ENCODE measurements around the gene ASCL5.

GRCh38 chr1:201127755-201128455, 921 bp upstream of the ASCL5 start:
- TF ChIP-seq JUN (CRISPR knock-in tag; IDR thresholded peaks at IDR 0.05) = no peak
- TF ChIP-seq CTCF (IDR thresholded peaks at IDR 0.05) = no peak
- TF ChIP-seq E2F1 (CRISPR knock-in tag; IDR thresholded peaks at IDR 0.05) = no peak
- TF ChIP-seq IRF2 (CRISPR knock-in tag; IDR thresholded peaks at IDR 0.05; ENCODE audit: borderline replicate concordance, low read depth) = no peak

Measured in WTC11 (cell line).